ENCODE data around the gene TOGARAM1.

- TF ChIP-seq POLR2AphosphoS5 (IDR thresholded peaks at IDR 0.05; ENCODE audit: borderline replicate concordance, low read depth, low read length) (no peak), EZH2 (IDR thresholded peaks at IDR 0.05) (no peak)
Measured at GRCh38 chr14:44995196-44995595, 33.2 kb downstream of the TOGARAM1 start.

Measured in SK-N-MC (cell line).